A673 (cell line): ENCODE results near the gene RAB8B.

Experiments
- CTCF ChIP-seq: fragments of 300-800, 200-600 bp; sonication (generic); conservative IDR thresholded peaks from 2 replicates; pipeline ENCODE4 v1.5.1; 2017; ENCODE audit warnings: low read depth, mild to moderate bottlenecking, antibody characterized with exemption, low read length, moderate library complexity, mixed read lengths
- EZH2 ChIP-seq: fragments of 200-600 bp; sonication (generic); IDR thresholded peaks from 2 replicates; pipeline ENCODE4 v1.6.1; 2017; ENCODE audit warnings: borderline replicate concordance, low read depth, mild to moderate bottlenecking, mixed read lengths, antibody characterized with exemption, low read length; ENCODE audit not compliant: poor library complexity, severe bottlenecking

GRCh38 chr15:63238171-63238570 lies 48.8 kb downstream of the RAB8B start:
- no peak for TF ChIP-seq CTCF
- TF ChIP-seq EZH2: no peak
